IPS-18c (cell line): ENCODE data around the gene TBC1D32.
"Not testable (repeated sequence)": the region's sequence is repeated elsewhere in the genome, so short reads cannot be mapped to it uniquely, and the experiment has no call there.

Experiments used
- H3K4me3 ChIP-seq: 2 replicates; pipeline ENCODE4 v1.7.0; 2013; ENCODE audit warnings: low read depth, mild to moderate bottlenecking, low read length, moderate library complexity; ENCODE audit not compliant: insufficient read depth
- H3K9me3 ChIP-seq: one replicate; pipeline ENCODE4 v1.6.1; 2013; ENCODE audit warnings: mild to moderate bottlenecking, low read length, moderate library complexity; ENCODE audit not compliant: control insufficient read depth, insufficient read depth

Gene TBC1D32

DNA sequence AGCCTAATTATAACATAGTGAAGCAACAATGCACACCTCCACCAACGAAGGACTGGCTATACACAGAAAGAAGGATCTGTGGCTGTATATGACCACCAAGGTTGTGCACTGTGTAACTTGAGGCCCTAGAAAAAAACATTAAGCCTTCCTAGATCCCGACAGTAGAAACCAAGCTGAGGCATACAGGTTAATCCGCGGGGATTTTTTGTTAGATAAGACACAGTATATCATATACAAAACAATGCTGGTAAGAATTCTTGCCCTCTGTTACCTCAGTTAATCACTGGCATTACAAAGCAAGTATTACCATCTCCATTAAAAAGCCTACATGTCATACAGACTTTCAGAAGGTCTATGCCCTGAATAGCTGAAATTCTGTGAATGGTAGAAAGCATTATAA is 228.8 kb downstream of the TBC1D32 start:
- no peaks in the 10 kb centered on the region for H3K9me3 ChIP-seq
- no peak overlapping the region for H3K4me3 ChIP-seq

- Histone ChIP-seq H3K4me3 (no peak overlapping the region), H3K9me3 (no peaks in the 10 kb centered on the region)
Measured at GRCh38 chr6:121093928-121094327, 240.4 kb downstream of the TBC1D32 start.

DNA sequence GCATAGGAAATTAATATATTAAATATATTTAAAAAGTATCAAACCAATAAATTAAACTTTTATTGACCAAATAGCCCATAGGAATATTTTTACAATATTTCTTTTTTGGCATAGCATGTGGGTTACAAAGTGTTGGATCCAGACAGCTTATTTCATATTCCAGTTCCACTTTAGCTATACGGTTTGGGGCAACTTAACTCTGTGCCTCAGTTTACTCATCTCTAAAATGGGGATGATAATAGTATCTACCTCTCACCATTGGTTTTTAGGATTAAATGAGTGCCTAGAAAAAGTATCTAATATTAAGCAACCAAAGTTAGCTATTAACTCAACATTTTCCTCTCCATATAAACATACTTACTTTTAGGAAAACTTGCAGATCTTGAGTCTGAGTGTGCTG is 243.8 kb downstream of the TBC1D32 start:
- no peaks in the 10 kb centered on the region for H3K9me3 ChIP-seq

DNA sequence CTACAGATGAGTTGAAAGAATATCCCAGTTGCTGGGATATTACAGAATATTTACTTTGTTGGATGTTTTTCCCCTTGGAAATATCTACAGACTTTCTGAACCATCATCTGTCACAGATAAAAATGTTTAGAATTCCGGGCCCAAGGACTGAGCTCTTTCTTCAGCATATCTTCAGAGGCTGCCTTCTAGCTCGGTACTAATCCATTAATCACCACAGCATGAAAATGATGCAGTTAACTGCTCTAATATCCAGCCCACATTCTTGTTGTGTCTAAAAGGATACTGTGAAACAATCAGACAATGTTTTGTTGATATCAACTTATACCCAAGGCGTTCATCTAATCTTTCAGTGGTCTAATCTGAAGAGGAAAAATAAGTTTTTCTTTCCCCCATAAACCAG is 247.4 kb downstream of the TBC1D32 start:
- Histone ChIP-seq H3K4me3 (no peak overlapping the region), H3K9me3 (no peaks in the 10 kb centered on the region)

More for the DNA sequence above, 243.8 kb downstream of the TBC1D32 start:
- no peak overlapping the region for H3K4me3 ChIP-seq

DNA sequence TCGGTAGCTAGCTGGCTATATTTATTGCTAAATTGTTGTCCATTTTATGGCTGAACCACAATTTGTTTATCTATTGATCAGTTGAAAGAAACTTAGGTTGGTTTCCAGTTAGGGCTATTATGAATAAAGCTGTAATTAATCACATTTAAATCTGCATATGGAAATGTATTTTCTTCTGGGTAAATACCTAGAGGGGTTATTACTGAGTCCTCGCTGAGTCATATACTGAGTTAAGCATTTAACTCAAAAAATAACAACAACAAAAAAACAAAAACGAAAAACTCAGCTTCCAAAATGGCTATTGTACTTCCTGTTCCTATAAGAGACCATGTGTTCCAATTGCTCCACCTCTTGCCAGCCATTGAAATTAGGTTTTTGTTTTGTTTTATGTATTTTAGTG is 258.2 kb downstream of the TBC1D32 start:
- H3K4me3 ChIP-seq = no peak overlapping the region
- H3K9me3 ChIP-seq = no peaks in the 10 kb centered on the region

DNA sequence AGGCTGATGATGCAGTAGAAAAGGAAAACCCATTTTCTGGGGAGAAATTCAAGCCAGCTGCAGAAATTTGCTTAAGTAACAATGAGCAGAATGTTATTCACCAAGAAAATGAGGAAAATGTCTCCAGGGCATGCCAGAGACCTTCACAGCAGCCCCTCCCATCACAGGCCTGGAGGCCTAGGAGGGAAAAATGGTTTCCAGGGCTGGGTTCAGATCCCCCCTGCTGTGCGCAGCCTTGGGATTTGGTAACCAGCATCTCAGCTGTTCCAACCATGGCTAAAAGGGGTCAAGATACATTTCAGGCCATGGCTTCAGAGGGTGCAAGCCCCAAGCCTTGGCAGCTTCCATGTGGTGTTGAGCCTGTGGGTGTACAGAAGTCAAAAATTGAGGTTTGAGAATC is 265.5 kb downstream of the TBC1D32 start:
- peaks cover 15% of the 10 kb centered on the region for H3K9me3 ChIP-seq
- H3K4me3 ChIP-seq = not testable (repeated sequence)

DNA sequence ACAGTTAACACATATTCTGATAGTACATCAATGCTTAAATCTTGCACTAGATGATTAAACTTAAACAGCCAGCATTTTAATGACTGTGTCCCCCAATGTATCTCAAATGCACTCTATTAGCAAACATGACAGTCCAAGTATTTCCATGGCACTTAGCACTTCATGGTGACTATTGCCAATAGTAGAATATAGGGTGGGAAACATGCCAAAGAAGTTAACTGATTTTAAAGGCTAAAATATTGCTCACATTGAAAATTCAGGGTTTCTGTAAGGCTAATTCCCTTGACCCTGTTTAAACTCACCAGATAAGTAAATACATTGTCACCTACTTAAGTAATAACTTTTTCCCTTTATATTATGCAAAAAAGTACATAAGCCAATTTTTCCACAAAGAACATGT is 266.9 kb downstream of the TBC1D32 start:
- peaks cover 15% of the 10 kb centered on the region for H3K9me3 ChIP-seq

GRCh38 chr6:121064345-121064744 is 269.9 kb downstream of the TBC1D32 start:
- Histone ChIP-seq H3K9me3 (peaks cover 13% of the 10 kb centered on the region), H3K4me3 (no peak overlapping the region)

More for the DNA sequence above, 266.9 kb downstream of the TBC1D32 start:
- H3K4me3 ChIP-seq = no peak overlapping the region

- H3K4me3 ChIP-seq = no peak overlapping the region
Measured at GRCh38 chr6:121055572-121056163, 278.6 kb downstream of the TBC1D32 start.

DNA sequence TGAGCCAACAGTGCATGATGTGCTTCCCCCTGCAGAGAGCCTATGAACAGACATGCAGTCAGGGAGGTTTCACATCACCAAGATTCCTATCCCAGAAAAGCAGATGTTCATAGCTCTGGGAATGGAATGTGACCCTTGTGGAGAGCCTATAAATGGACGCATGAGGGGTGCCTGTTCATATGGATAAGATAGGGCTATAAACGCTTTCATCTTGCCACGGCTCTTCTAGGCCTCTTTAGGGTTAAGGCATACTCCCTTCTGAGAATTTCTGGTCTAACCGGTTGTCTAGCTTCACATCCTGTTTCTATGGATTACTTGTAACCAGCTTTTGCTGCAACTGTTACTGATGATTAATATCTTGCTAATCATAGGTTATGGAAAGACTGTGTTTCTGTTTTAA is 285.7 kb downstream of the TBC1D32 start:
- H3K4me3 ChIP-seq, H3K9me3 ChIP-seq: not testable (repeated sequence)

More at GRCh38 chr6:121055572-121056163, 278.6 kb downstream of the TBC1D32 start:
- H3K9me3 ChIP-seq = no peaks in the 10 kb centered on the region

- not testable (repeated sequence) for H3K4me3 ChIP-seq, H3K9me3 ChIP-seq
Measured at GRCh38 chr6:121044905-121045304, 289.4 kb downstream of the TBC1D32 start.

DNA sequence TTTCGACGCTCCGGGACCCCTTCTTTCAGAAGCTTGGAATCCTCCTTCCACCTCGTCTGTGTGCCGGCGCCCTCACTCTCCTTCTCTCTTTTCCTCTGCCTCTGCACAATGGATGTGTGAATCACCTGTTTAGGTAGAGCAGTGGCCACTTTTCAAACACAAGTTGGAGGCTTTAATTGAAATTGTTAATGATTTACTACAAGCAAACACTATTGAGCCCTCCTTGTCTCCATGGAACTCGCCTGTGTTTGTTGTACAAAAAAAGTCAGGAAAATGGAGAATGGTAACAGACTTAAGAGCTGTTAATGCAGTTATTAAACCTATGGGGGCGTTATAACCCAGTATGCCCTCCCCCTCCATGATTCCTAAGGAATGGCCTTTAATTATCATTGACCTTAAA is 290.6 kb downstream of the TBC1D32 start:
- H3K9me3 ChIP-seq, H3K4me3 ChIP-seq: not testable (repeated sequence)

DNA sequence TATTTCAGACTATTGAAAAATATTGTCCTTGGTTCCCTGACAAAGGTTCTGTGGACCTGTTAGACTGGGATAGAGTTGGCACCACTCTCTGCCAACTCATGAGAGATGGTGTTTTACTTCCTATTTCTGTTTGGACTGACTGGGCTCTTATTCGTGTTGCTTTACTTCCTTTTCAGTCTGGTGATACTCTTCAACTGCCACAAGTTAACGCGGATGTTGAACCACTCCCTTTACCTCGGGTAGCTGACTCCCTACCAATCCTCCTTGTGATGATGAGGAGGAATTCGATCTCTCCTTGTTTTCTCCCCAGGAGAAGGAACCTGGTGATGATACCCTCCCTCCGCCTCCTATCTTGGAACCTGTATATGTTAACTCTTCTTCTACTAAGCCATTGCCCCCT is 291.1 kb downstream of the TBC1D32 start:
- H3K4me3 ChIP-seq, H3K9me3 ChIP-seq: not testable (repeated sequence)

- Histone ChIP-seq H3K4me3 (no peak overlapping the region), H3K9me3 (no peaks in the 10 kb centered on the region)
Measured at GRCh38 chr6:121042766-121043165, 291.5 kb downstream of the TBC1D32 start.

DNA sequence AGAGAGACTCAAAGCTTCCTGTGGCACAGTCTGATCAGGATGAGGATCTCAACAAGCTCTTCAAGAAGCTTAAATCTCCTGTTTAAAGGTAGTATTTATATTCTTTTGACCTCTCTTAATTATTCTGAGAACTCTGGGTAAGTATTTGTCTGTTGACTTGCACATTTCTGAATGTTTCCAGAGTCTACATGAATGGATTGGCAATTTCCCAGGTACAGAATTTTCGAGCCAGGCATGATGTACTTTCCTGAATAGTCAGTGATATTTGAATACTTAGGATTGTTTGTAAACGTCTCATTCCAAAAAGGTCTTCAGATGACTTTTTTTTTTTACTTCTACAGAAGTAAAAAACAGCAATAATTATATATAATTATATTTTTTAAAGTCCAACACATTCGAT is 293.4 kb downstream of the TBC1D32 start:
- Histone ChIP-seq H3K4me3 (no peak overlapping the region), H3K9me3 (no peaks in the 10 kb centered on the region)

DNA sequence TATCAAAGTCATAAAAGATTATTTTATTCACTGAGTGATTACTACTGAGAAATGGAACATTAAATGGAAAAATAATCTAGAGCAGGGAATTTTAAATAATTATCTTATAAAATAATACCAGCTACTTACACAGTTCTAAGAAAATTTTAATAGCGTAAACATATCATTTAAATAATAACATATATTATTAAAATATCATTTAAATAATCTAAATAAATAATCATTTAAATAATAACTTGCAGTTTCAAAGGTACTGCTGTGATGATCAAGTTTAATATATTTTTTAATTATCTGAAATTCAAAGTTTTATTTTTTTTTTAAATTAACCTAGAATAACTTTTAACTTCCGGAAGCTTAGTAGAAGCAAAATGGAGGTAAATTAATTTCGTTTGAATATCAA is 301.2 kb downstream of the TBC1D32 start:
- no peak overlapping the region for H3K4me3 ChIP-seq
- H3K9me3 ChIP-seq = no peaks in the 10 kb centered on the region

- Histone ChIP-seq H3K9me3 (no peaks in the 10 kb centered on the region), H3K4me3 (no peak overlapping the region)
Measured at GRCh38 chr6:121032268-121033006, 301.8 kb downstream of the TBC1D32 start.
